Measurements from ENCODE around the gene KAZN.

Gene KAZN

GRCh38 chr1:15116966-15117365 lies 518.5 kb downstream of the KAZN start:
- Histone ChIP-seq H3K27me3 (ENCODE audit: insufficient read depth, low read length) (peaks cover 3% of the 10 kb centered on the region), H2AK5ac (ENCODE audit: low read length) (no peak overlapping the region), H3K4me2 (ENCODE audit: low read length) (no peak overlapping the region), H3K4me1 (ENCODE audit: control insufficient read depth in 1 of 2, insufficient read depth in 2 of 2, low read length in 2 of 2) (no peaks in the 10 kb centered on the region), H3K18ac (ENCODE audit: low read length) (no peak overlapping the region), H4K12ac (ENCODE audit: low read depth, low read length) (no peak overlapping the region), H2BK12ac (ENCODE audit: low read length) (no peak overlapping the region), H3K4me3 (ENCODE audit: low read depth, low read length) (no peak overlapping the region), H2BK5ac (ENCODE audit: low read depth, low read length, poor library complexity) (no peak overlapping the region), H2BK120ac (ENCODE audit: insufficient read depth, low read length, poor library complexity) (no peak overlapping the region), H3K27ac (ENCODE audit: low read depth, low read length) (no peak overlapping the region), H3K23ac (ENCODE audit: low read length) (no peak overlapping the region), H2AFZ (ENCODE audit: insufficient read depth, low read length, poor library complexity) (no peak overlapping the region), H3K9me3 (ENCODE audit: insufficient read depth, low read depth, low read length) (no peaks in the 10 kb centered on the region), H4K91ac (ENCODE audit: low read depth, low read length) (no peak overlapping the region), H3K79me1 (ENCODE audit: low read length) (no peaks in the 10 kb centered on the region), H3K79me2 (ENCODE audit: control insufficient read depth, insufficient read depth, low read length, poor library complexity) (no peaks in the 10 kb centered on the region), H3K14ac (ENCODE audit: low read length) (no peak overlapping the region), H3K4ac (ENCODE audit: low read depth, low read length) (no peak overlapping the region), H4K8ac (ENCODE audit: low read depth, low read length) (no peak overlapping the region), H3K36me3 (ENCODE audit: control insufficient read depth in 1 of 2, insufficient read depth in 2 of 2, low read length in 2 of 2) (no peaks in the 10 kb centered on the region), H3K9ac (ENCODE audit: low read length) (no peak overlapping the region)
- no peak for DNase-seq
- WGBS (ENCODE audit: extremely low coverage, insufficient coverage, insufficient read length) = no CpG with 5 or more reads among the region's 5 CpGs

GRCh38 chr1:15117671-15118325 lies 519.3 kb downstream of the KAZN start:
- Histone ChIP-seq H3K4me2 (ENCODE audit: low read length) (no peak overlapping the region), H2AK5ac (ENCODE audit: low read length) (no peak overlapping the region), H3K4me3 (ENCODE audit: low read depth, low read length) (no peak overlapping the region), H3K9ac (ENCODE audit: low read length) (no peak overlapping the region), H2BK120ac (ENCODE audit: insufficient read depth, low read length, poor library complexity) (no peak overlapping the region), H3K9me3 (ENCODE audit: insufficient read depth, low read depth, low read length) (no peaks in the 10 kb centered on the region), H3K79me2 (ENCODE audit: control insufficient read depth, insufficient read depth, low read length, poor library complexity) (no peaks in the 10 kb centered on the region), H2AFZ (ENCODE audit: insufficient read depth, low read length, poor library complexity) (no peak overlapping the region), H3K79me1 (ENCODE audit: low read length) (no peaks in the 10 kb centered on the region), H3K27me3 (ENCODE audit: insufficient read depth, low read length) (peaks cover 3% of the 10 kb centered on the region), H4K12ac (ENCODE audit: low read depth, low read length) (no peak overlapping the region), H3K14ac (ENCODE audit: low read length) (no peak overlapping the region), H3K36me3 (ENCODE audit: control insufficient read depth in 1 of 2, insufficient read depth in 2 of 2, low read length in 2 of 2) (no peaks in the 10 kb centered on the region), H3K18ac (ENCODE audit: low read length) (no peak overlapping the region), H4K91ac (ENCODE audit: low read depth, low read length) (no peak overlapping the region), H3K4me1 (ENCODE audit: control insufficient read depth in 1 of 2, insufficient read depth in 2 of 2, low read length in 2 of 2) (no peaks in the 10 kb centered on the region), H2BK5ac (ENCODE audit: low read depth, low read length, poor library complexity) (no peak overlapping the region), H4K8ac (ENCODE audit: low read depth, low read length) (no peak overlapping the region), H3K4ac (ENCODE audit: low read depth, low read length) (no peak overlapping the region), H3K27ac (ENCODE audit: low read depth, low read length) (no peak overlapping the region), H3K23ac (ENCODE audit: low read length) (no peak overlapping the region), H2BK12ac (ENCODE audit: low read length) (no peak overlapping the region)
- no peak for DNase-seq
- no CpG with 5 or more reads among the region's 8 CpGs for WGBS (ENCODE audit: extremely low coverage, insufficient coverage, insufficient read length)

GRCh38 chr1:15118579-15118978 lies 520.1 kb downstream of the KAZN start:
- H2AK5ac ChIP-seq (ENCODE audit: low read length) = no peak overlapping the region
- no peak overlapping the region for H3K4me3 ChIP-seq (ENCODE audit: low read depth, low read length)
- H2AFZ ChIP-seq (ENCODE audit: insufficient read depth, low read length, poor library complexity) = no peak overlapping the region
- H3K4me1 ChIP-seq (ENCODE audit: control insufficient read depth in 1 of 2, insufficient read depth in 2 of 2, low read length in 2 of 2) = no peaks in the 10 kb centered on the region
- H2BK5ac ChIP-seq (ENCODE audit: low read depth, low read length, poor library complexity) = no peak overlapping the region
- H3K9me3 ChIP-seq (ENCODE audit: insufficient read depth, low read depth, low read length) = no peaks in the 10 kb centered on the region
- H3K14ac ChIP-seq (ENCODE audit: low read length) = no peak overlapping the region
- no peak overlapping the region for H4K8ac ChIP-seq (ENCODE audit: low read depth, low read length)
- WGBS (ENCODE audit: extremely low coverage, insufficient coverage, insufficient read length) = no CpG with 5 or more reads among the region's 8 CpGs
- H2BK12ac ChIP-seq (ENCODE audit: low read length) = no peak overlapping the region
- no peaks in the 10 kb centered on the region for H3K79me2 ChIP-seq (ENCODE audit: control insufficient read depth, insufficient read depth, low read length, poor library complexity)
- no peak overlapping the region for H3K4me2 ChIP-seq (ENCODE audit: low read length)
- no peak overlapping the region for H3K4ac ChIP-seq (ENCODE audit: low read depth, low read length)
- H3K18ac ChIP-seq (ENCODE audit: low read length) = no peak overlapping the region
- H3K27me3 ChIP-seq (ENCODE audit: insufficient read depth, low read length) = peaks cover 3% of the 10 kb centered on the region
- no peak overlapping the region for H4K12ac ChIP-seq (ENCODE audit: low read depth, low read length)
- H2BK120ac ChIP-seq (ENCODE audit: insufficient read depth, low read length, poor library complexity) = no peak overlapping the region
- no peak overlapping the region for H3K9ac ChIP-seq (ENCODE audit: low read length)
- no peak overlapping the region for H4K91ac ChIP-seq (ENCODE audit: low read depth, low read length)
- no peak for DNase-seq
- no peaks in the 10 kb centered on the region for H3K36me3 ChIP-seq (ENCODE audit: control insufficient read depth in 1 of 2, insufficient read depth in 2 of 2, low read length in 2 of 2)
- no peak overlapping the region for H3K23ac ChIP-seq (ENCODE audit: low read length)
- no peaks in the 10 kb centered on the region for H3K79me1 ChIP-seq (ENCODE audit: low read length)
- no peak overlapping the region for H3K27ac ChIP-seq (ENCODE audit: low read depth, low read length)

- Histone ChIP-seq H4K91ac (ENCODE audit: low read depth, low read length) (no peak overlapping the region), H3K18ac (ENCODE audit: low read length) (no peak overlapping the region), H2BK5ac (ENCODE audit: low read depth, low read length, poor library complexity) (no peak overlapping the region), H3K79me2 (ENCODE audit: control insufficient read depth, insufficient read depth, low read length, poor library complexity) (no peaks in the 10 kb centered on the region), H3K27me3 (ENCODE audit: insufficient read depth, low read length) (peaks cover 3% of the 10 kb centered on the region), H3K4ac (ENCODE audit: low read depth, low read length) (no peak overlapping the region), H3K36me3 (ENCODE audit: control insufficient read depth in 1 of 2, insufficient read depth in 2 of 2, low read length in 2 of 2) (no peaks in the 10 kb centered on the region), H2AFZ (ENCODE audit: insufficient read depth, low read length, poor library complexity) (no peak overlapping the region), H4K12ac (ENCODE audit: low read depth, low read length) (no peak overlapping the region), H4K8ac (ENCODE audit: low read depth, low read length) (no peak overlapping the region), H3K23ac (ENCODE audit: low read length) (no peak overlapping the region), H3K9ac (ENCODE audit: low read length) (no peak overlapping the region), H2BK12ac (ENCODE audit: low read length) (no peak overlapping the region), H3K79me1 (ENCODE audit: low read length) (no peaks in the 10 kb centered on the region), H3K4me3 (ENCODE audit: low read depth, low read length) (no peak overlapping the region), H3K14ac (ENCODE audit: low read length) (no peak overlapping the region), H3K27ac (ENCODE audit: low read depth, low read length) (no peak overlapping the region), H3K4me2 (ENCODE audit: low read length) (no peak overlapping the region), H3K4me1 (ENCODE audit: control insufficient read depth in 1 of 2, insufficient read depth in 2 of 2, low read length in 2 of 2) (peaks cover 0 to 2% of the 10 kb centered on the region in 2 experiments), H2AK5ac (ENCODE audit: low read length) (no peak overlapping the region), H2BK120ac (ENCODE audit: insufficient read depth, low read length, poor library complexity) (no peak overlapping the region), H3K9me3 (ENCODE audit: insufficient read depth, low read depth, low read length) (peaks cover 3% of the 10 kb centered on the region)
- no peak for DNase-seq
- WGBS (ENCODE audit: extremely low coverage, insufficient coverage, insufficient read length) = no CpG with 5 or more reads among the region's 13 CpGs
Measured at GRCh38 chr1:15120251-15120945, 521.9 kb downstream of the KAZN start.
